ENCODE data around the gene OVCH1.
A peak's percentile ranks its signal among the peaks of the same experiment; 100 is the strongest.
"Not testable (repeated sequence)": the region's sequence is repeated elsewhere in the genome, so short reads cannot be mapped to it uniquely, and the experiment has no call there.

The OVCH1 gene

DNA sequence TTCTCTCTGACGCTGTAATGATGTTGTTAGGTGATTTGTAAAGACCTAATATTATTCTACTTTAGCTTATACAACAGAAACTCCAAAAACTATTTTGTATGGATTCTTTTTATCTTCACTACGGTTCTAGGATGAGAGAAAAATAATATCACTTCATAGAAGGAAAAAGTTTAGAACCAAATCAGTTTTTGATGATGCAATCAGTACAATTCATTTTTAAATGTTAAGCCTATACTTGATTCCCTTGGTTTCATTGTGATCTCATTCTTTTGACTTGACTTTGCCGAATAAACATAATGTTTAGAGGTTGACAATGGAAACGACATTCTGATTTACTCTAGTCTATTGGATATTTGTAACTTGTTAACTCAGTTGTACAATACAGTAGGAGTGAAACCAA, 91.9 kb downstream of the OVCH1 start:
- DNase-seq (ENCODE audit: low read depth), result no peak

DNA sequence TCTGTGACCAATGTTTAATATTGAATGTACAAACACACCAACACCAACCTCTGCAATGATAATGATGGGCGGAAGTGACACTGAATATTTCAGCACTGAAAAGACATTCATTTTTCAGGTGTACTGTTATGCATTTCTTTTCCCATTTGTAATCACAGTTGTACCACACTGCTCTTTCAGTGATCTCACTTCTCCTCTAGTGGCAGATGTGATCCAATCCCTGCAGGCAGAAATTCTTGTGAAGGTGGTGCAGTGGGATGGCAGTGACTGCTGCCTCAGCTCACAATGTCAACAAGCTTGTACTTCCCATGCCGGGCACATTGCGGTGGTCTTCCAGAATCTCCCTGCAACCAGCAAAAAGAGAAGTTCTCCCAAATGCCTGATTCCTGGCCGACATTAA, 93.5 kb downstream of the OVCH1 start:
- no peak for DNase-seq (ENCODE audit: low read depth)

DNA sequence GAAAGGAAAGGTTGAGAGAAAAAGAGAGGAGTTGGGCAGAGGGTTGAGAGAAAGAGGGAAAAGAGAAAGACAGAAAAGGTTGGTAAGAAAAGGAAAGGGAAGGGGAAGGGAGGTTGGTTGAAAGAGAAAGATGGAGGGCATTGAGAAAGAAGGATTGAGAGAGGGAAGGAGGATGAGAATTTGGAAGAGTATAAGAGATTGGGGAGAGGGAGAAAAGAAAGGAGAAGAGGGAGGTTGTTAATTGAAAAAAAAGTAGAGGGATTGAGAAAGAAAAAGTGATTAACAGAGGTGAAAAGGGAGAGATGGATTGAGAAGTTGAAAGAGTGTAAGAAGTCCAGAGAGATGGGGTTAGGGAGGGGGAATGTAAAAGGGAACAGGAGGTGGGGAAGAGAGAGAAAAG, 95.0 kb downstream of the OVCH1 start:
- no peak for DNase-seq (ENCODE audit: low read depth)

DNA sequence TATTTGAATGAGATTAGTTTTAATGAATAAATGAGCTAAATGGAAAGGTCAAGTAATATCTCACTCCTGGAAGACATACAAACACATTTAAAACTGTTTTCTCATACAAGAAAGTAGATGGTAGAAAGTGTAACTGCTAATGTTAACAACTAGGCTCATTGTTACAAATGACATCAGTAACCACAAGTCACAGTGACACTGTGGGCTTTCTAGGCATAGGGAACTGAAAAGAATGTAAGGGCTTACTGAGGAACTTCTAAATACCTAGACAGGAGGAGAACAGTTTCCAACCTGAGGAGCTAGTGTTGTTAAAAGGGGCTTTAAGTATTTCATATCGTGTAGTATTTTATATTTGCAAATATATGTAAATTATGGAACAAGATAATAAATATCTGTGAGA, 99.0 kb downstream of the OVCH1 start:
- DNase-seq (ENCODE audit: low read depth), result no peak

DNA sequence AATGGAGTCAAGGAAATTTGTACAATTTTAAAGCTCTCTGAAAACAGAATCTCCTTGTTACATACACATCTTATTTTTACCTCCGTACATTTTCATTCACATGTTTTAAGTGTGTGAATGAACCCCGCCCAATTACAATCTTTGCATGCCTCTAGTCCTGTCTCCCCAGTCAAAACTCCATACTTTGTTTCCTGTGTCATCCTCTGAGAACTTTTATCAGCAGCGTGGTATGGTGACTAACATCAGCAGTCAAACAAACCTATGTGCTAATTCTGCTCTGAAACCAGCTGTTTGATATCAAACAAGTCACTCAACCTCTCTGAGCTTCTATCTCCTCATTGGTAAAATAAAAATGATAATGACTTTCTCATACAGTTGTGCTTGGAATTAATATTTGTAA, 100.7 kb downstream of the OVCH1 start:
- DNase-seq (ENCODE audit: low read depth), result no peak

DNA sequence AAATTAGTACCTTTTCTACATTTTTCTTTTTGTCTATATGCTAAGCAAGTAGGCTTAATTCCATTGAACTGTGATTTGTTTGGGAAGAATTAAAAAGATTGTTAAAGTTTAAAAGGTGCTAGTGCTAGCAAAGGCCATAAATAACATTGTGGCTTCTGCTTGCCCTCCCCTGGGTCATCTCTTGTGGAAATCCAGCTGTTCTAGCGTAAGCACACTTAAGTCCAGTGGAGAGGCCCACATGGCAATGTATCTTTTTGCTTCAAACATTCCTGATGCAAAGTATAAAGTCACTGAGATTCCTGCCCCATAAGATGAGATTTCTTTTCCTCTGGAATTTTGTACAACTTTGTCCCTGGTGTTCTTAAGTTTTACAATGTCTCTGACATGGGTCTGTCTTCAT, 102.1 kb downstream of the OVCH1 start:
- no peak for DNase-seq (ENCODE audit: low read depth)

DNA sequence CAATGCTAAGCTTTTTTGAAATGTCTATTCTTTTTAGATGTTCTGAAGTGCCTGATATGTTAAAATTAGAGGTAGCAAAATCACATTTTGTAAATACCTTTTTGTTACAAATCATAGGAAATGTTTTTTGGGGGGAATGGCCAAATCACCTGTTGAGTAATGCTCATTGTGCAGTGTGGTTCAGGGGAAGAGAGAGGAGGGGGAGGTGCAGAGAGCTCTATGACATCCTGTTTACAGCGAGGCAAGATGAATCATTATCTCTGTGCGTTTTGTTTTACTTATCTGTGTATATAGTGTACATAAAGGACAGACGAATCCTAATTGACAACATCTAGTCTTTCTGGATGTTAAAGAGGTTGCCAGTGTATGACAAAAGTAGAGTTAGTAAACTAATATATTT, 107.1 kb downstream of the OVCH1 start:
- DNase-seq (ENCODE audit: low read depth), result peak; percentile 9

DNA sequence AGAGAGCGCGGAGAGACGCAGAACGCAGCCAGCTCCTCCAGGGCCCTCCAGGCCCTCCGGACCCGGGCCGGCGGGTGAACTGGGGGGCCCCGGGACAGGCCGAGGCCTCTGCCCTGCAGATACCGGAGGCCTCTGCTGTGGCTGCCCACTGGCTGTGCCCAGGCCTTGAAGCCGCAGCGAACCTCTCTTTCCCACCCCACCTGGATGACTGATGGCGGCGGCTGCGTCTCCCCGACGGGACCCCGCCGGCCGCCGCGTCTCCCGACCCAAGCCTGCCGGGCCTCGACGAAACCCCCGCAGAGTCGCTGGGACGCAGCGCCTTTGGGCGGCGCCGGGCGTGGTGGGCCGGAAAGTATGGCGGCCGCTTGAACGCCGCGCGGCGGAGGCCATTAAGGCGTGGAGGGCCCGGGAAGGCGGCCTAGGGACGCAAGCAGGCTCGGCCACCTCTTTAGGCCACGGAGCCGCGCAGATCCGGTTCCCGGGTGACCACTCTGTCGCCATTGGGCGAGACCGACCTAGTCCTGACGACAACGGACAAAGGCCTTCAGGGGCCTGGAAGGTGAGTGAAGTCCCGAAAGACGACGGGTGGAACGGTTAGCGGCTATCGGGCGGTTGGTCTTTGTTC, 108.1 kb downstream of the OVCH1 start:
- no peak for DNase-seq (ENCODE audit: low read depth)

DNA sequence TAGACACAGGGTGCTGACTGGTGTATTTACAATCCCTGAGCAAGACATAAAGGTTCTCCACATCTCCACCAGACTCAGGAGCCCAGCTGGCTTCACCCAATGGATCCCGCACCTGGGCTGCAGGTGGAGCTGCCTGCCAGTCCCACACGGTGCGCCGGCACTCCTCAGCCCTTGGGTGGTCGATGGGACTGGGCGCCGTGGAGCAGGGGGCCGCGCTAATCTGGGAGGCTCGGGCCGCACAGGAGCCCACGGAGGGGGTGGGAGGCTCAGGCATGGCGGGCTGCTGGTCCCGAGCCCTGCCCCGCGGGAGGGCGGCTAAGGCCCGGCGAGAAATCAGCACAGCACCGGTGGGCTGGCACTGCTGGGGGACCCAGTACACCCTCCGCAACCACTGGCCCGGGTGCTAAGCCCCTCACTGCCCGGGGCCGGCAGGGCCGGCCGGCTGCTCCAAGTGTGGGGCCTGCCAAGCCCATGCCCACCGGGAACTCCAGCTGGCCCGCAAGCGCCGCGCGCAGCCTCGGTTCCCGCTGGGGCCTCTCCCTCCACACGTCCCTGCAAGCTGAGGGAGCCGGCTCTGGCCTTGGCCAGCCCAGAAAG, 111.3 kb downstream of the OVCH1 start:
- not testable (repeated sequence) for DNase-seq (ENCODE audit: low read depth)

DNA sequence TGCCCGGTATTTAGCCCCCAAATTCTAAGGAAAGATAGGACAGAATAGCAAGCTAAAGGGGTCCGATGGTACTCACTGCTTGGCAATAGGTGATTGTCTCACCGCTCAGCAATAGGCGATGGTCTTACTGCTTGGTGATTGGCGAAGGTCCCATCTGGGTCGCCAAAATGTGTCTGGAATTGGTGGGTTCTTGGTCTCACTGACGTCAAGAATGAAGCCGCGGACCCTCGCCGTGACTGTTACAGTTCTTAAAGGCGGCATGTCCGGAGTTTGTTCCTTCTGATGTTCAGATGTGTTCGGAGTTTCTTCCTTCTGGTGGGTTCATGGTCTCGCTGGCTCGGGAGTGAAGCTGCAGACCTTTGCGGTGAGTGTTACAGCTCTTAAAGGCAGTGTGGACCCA, 112.3 kb downstream of the OVCH1 start:
- not testable (repeated sequence) for DNase-seq (ENCODE audit: low read depth)

DNA sequence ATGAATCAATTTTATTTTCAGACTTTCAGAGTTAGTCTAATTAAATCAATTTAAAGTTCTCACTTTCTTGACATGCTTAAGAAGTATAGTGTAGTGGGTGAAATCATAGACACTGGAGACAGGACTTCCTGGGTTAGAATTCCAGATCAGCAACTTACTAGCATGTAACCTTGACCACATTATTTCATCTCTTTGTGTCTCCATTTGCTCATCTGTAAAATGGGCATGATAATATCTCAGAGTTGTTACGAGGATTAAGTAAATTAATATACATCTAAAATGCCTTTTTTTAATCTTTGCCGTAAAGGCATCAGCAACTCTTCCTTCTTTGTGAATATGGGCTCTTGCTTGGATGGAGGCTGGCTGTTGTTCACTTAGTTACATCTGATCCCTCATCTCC, 115.2 kb downstream of the OVCH1 start:
- no peak for DNase-seq (ENCODE audit: low read depth)

DNA sequence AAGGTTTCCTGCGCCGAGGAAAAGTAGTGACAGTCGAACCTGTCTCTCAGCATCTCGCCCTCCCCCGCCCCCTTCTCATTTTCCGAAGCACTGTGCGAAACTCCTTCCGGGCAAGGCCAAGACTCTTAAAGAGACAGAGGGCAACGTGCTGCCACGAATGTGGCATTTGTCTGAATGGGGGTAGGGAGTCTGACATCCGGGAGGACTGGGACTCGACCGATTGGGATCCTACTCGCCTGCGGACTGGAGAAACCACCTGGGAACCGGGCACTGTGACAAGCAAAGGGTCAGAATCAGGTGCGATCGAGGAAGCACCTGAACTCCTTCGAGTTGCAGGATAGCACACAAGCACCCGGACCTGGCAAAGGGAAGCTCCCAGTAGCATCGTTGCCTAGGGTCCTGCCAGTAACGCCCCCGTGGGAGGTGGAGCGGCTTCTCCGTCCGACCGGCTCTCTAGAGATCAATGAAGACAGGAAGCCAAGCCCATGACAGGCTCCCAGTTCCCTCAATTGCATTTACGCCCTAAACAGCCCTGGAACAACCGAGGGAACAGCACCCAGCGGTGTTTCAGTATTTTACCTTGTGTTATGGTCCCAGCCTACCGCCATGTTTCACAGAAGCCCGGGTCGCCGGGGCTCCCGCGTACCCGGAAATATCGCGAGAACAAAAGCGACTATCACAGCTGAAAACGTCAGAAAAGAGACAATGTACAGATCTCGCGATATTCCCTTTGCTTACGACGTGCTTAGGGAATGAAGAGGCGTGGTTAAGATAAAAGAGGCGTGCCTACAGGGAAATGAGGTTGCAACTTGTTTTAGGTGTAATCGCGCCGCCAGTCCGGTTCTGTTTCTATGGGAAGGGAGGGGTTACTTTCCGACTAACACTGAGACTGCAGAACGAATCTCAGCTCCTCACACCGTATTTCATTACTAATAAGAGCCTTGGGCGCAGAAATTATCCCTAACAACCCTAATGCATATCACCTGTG, 116.7 kb downstream of the OVCH1 start, which contains the start of gene ERGIC2:
Gene ERGIC2, minus strand, starts transcription at position 637 of the 988 bp plus-strand sequence. CDS start 9,539 bp downstream, outside the sequence.
- DNase-seq (ENCODE audit: low read depth), result peak; percentile 78

Data from stimulated activated CD8-positive, alpha-beta memory T cell treated with anti-CD3 and anti-CD28 coated beads, Interleukin-15, amount 100 ng/mL, for 1 hour (primary cell).